OCI-M1 (cell line): Measurements from ENCODE around the gene CEACAM1.
"Not testable (repeated sequence)": the region's sequence is repeated elsewhere in the genome, so short reads cannot be mapped to it uniquely, and the experiment has no call there.

Experiments
- DNase-seq: peaks from one replicate; lab custom pipeline; 2025; lab: John Stamatoyannopoulos, UW

CEACAM1 gene

DNA sequence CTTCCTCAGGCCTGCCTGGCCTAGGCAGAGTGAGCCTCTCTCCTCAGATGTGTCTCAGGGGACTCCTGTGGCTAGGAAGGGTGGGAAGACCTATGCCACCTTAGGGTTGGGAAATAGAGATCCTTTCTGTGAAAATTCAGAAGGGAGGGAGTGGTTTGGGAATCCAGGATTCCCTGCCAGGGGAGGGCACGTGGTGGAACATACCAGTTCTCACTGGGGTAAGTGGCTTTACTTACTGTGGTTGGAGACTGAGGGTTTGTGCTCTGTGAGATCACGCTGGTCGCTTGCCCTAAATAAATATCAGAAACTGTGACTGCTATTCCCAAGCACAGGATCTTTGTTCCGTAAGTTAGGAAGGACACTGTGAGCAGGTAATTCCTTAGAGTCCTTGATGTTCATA lies 16.9 kb downstream of the CEACAM1 start:
- no peak for DNase-seq

DNA sequence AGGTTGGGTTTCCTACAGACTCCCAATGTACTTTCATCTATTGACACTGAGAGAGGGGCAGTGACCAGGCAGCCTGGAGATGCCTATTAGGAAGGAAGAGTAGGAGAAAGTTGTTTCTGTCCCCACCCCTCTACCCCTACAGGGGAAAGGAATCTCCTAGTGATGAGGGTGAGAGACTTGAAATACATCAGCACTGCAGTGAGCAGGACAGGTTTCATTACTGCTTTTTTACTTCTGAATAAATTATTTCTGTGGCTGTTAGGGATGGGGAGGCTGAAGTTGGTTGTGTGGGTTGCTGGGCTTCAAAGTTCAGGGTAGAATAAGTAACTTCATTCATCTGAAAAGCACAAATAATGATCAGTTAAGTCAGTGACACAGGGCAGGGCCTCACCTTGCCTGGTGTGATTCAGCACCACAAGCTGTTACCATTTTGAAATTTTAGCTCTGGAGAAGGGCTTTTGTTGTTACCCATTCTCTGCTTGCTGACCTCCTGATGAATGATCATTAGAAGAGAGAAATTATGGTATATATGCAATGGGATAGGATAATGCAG lies 19.3 kb downstream of the CEACAM1 start:
- no peak for DNase-seq

DNA sequence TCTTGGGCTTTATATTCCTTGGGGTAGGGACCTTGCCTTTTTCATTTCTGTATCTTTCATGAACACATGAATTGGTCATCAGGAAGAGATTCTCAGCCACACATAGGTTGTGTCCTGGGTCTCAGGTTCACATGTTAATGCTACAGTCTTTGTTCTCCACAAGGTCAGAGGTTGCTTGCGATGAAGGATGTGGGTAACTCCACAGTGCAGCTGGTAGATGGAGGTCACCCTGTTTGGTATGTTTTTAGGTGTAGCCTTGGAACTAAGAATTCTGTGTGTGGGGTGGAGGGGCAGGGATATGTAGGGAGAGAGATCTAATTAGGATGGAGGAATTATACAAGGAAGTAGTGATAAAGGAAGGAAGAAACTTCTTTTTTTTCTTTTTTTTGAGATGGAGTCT lies 23.2 kb downstream of the CEACAM1 start:
- no peak for DNase-seq

- no peak for DNase-seq
Observed at GRCh38 chr19:42501733-42502132, 26.5 kb downstream of the CEACAM1 start.

DNA sequence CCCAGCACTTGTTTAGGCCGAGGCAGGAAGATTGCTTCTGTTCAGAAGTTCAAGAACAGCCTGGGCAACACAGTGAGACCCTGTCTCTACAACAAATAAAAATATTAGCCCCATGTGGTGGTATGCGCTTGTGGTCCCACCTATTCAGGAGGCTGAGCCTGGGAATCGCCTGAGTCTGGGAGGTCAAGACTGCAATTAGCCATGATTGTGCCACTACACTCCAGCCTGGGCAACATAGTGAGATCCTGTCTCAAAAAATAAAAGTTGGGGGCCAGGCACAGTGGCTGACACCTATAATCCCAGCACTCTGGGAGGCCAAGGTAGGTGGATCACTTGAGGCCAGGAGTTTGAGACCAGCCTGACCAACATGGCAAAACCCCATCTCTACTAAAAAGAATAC lies 27.0 kb downstream of the CEACAM1 start:
- not testable (repeated sequence) for DNase-seq

DNA sequence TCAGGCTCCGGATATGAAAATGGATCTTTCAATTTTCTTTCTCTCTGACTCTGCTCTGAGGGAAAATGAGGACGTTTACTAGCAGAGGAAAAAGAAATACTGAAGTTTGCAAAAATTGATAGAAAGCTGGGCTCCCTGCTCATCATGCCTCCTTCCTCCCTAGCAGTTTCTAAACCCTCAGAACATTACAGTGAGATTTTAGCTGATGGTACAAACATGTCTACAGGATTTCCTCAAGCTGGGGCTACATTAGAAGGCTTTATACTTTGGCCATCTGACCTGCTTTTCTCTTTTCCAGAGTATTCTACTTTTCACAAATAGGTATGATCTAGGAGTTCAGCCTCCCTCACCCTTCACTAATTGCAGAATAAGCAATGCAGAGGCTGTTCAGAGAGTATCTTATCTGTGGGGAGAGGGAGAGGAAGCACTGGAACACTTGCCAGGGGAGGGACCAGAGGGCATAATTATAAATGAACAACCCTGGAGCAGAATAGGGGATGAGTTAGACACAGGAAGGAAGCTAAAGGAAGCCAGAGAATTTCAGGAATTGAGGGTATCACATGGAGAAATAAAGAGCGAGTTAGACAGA lies 30.0 kb downstream of the CEACAM1 start:
- no peak for DNase-seq

GRCh38 chr19:42497492-42498168 lies 30.7 kb downstream of the CEACAM1 start:
- DNase-seq = no peak

DNA sequence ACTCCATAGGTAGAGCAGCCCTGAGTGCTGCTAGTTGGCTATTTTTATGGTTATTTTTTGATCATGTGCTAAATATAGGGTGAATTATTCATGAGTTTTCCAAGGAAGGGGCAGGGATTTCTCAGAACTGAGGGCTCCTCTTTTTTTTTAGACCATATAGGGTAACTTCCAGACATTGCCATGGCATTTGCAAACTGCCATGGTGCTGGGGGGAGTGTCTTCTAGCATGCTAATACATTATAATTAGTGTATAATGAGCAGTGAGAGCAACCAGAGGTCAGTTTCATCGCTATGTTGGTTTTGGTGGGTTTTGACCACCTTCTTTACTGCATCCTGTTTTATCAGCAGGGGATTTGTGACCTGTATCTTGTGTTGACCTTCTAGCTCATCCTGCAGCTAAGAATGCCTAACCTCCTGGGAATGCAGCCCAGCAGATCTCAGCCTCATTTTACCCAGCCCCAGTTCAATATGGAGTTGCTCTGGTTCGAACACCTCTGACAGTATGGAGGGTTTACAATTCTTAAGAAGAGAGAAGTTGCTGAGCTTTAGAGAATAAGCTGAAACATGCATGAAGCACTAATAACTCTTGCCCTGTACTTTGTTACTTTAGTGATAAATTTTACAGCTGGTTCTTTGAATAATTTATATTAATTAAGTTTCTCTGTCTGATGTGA lies 31.7 kb downstream of the CEACAM1 start:
- DNase-seq = no peak

- no peak for DNase-seq
Observed at GRCh38 chr19:42495663-42496062, 32.6 kb downstream of the CEACAM1 start.

- no peak for DNase-seq
Observed at GRCh38 chr19:42494321-42494720, 34.0 kb downstream of the CEACAM1 start.

DNA sequence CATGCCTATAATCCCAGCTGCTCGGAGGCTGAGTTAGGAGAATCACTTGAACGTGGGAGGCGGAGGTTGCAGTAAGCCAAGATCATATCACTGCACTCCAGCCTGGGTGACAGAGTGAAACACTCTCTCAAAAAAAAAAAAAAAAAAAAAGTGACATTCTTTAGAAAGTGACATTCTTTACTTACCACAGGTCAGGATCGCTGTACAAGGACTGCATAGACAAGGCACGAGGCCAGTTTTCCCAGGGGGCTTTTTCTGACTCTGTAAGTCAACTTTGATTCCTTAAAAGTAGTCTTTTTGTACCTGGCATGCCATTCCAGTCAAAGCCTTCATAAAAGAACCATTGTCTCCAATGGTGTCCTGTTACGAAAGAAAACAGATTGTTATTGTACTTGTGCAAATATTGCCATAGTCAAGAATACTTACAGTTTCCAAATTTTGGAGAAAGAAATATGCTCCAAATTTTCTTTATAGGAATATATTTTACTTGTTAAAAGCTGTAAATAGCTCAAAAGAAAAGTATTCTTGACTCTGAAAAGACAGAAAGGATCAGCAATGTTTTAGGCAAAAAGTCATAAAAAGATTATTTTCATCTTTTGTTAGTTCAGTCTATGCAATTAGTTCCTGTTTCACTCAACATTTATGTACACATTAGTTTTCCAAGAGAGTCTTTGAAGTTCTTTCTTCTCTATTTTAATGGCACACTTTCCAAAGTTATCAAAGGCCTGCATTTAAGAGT lies 39.3 kb downstream of the CEACAM1 start:
- DNase-seq = no peak

DNA sequence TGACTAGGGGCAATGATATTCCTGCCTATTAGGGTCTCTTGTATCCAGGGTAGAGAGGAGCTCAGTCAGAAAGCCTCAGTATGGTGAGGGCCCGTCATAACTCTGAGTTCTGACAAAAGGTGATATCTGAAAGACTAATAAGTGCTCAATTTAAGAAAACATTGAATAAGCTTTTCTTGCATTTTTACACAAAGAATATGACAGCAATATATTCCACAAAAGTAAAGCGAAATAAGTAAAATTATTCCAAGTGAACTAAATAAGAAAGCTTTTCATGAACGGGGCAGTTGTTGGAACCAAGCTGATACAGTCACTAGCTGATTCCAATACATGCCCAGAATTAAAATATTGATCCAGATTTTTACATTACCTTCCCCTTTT lies 40.5 kb downstream of the CEACAM1 start:
- DNase-seq = no peak

DNA sequence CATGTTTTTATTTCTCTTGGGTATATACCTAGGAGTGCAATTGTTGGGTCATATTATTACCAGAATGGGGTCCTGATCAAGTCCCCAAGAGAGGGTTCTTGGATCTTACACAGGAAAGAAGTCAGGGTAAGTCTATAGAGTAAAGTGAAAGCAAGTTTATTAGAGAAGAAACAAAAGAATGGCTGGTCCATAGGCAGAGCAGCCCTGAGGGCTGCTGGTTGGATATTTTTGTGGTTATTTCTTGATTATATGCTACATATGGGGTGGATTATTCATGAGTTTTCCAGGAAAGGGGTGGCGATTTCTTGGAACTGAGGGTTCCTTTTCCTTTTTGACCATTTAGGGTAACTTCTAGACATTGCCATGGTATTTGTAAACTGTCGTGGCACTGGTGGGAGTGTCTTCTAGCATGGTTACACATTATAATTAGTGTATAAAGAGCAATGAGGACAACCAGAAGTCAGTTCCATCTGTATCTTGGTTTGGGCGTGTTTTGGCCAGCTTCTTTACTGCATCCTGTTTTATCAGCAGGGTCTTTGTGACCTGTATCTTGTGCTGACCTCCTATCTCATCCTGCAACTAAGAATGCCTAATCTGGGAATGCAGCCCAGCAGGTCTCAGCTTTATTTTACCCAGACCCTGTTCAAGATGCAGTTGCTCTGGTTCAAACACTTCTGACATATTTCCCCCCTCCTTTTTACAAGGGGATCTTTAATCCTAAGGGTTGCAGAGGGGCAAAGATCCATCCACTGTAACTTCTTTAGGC lies 41.1 kb downstream of the CEACAM1 start:
- DNase-seq = peak; percentile 88

DNA sequence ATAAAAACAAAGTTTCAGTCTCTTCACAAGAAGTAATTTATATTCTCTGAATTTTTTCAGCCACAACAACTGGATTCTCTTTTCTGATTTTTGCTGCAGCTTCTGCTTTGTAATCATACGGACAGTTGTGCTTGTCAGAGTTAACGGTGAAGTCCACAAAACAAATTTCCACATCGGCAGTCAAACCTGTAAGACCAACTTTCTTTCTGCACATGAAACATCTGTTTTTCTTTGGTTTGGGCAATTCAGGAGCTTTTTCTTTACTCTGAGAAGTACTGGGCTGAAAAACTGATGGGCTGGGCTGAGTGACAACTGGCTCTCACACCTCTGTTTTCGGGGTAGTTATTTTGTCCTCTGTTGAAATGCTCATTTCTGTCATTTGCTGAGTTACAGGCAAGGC lies 43.2 kb downstream of the CEACAM1 start:
- not testable (repeated sequence) for DNase-seq

GRCh38 chr19:42480335-42481095 lies 47.8 kb downstream of the CEACAM1 start:
- DNase-seq = peak; percentile 28

- no peak for DNase-seq
Observed at GRCh38 chr19:42479736-42480135, 48.5 kb downstream of the CEACAM1 start.

GRCh38 chr19:42478765-42479311 lies 49.4 kb downstream of the CEACAM1 start:
- DNase-seq = no peak

DNA sequence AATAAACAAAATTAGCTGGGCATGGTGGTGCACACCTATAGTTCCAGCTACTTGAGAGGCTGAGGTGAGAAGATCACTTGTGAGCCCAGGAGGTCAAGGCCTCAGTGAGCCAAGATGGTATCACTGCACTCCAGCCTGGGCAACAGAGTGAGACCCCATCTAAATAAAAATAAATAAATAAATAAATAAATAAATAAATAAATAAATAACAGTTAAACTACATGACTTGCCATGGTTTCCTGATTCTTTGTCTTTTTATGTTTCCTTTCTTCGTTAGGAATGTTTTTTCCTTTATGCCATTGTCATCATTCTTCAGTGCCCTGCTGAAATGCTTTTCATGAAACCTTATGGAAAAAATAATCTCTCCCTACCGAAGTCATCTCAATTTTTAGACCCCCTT lies 50.3 kb downstream of the CEACAM1 start:
- DNase-seq = no peak

DNA sequence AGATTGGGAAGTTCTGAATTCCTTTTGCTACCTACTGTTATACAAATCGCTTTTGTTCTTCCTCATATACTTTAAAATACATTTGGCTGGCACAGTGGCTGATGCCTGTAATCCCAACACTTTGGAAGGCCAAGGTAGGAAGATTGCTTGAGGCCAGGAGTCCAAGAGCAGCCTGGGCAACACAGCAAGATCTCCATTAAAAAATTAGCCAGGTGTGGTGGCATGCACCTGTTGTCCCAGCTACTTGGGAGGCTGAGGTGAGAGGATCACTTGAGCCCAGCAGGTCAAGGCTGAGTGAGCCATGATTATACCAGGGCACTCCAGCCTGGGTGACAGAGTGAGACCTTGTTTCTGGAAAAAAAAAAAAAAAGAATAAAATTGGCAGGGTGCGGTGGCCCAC lies 51.2 kb downstream of the CEACAM1 start:
- DNase-seq = no peak

DNA sequence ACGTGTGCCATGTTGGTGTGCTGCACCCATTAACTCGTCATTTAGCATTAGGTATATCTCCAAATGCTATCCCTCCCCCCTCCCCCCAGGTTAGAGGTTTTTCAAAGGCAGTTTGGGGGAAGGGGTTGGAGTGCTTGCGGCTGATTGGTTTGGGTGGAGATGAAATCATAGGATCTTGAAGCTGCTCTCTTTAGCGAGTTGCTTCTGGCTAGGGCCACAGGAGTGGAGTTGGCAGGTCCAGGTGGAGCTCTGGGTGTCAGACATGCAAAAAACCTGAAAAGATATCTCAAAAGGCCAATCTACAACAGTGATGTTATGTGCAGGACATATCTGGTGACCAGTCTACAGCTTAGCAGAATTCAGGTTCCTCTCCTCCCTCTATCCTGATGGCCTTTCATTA lies 52.9 kb downstream of the CEACAM1 start:
- DNase-seq = no peak

- no peak for DNase-seq
Observed at GRCh38 chr19:42474743-42475142, 53.5 kb downstream of the CEACAM1 start.
